ENCODE data around the gene FLRT1. TPM values are rescaled to one million over a fixed set of nuclear protein-coding genes. Genes with fewer than 3 reads are reported as not detected.

FLRT1 gene
- total RNA-seq, 1 donor from 2014 or later, result not detected

- TF ChIP-seq, protein P1, sequence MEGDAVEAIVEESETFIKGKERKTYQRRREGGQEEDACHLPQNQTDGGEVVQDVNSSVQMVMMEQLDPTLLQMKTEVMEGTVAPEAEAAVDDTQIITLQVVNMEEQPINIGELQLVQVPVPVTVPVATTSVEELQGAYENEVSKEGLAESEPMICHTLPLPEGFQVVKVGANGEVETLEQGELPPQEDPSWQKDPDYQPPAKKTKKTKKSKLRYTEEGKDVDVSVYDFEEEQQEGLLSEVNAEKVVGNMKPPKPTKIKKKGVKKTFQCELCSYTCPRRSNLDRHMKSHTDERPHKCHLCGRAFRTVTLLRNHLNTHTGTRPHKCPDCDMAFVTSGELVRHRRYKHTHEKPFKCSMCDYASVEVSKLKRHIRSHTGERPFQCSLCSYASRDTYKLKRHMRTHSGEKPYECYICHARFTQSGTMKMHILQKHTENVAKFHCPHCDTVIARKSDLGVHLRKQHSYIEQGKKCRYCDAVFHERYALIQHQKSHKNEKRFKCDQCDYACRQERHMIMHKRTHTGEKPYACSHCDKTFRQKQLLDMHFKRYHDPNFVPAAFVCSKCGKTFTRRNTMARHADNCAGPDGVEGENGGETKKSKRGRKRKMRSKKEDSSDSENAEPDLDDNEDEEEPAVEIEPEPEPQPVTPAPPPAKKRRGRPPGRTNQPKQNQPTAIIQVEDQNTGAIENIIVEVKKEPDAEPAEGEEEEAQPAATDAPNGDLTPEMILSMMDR (IDR thresholded peaks at IDR 0.05; ENCODE audit: unreplicated experiment), result no peak
- Mint-ChIP-seq H3K27ac (ENCODE audit: unreplicated experiment) (no peak overlapping the region), H3K4me1 (ENCODE audit: unreplicated experiment) (peaks cover 8% of the 10 kb centered on the region), H3K9me3 (ENCODE audit: unreplicated experiment) (no peaks in the 10 kb centered on the region), H3K4me3 (ENCODE audit: unreplicated experiment) (no peak overlapping the region), H3K27me3 (ENCODE audit: unreplicated experiment) (peaks cover 28% of the 10 kb centered on the region), H3K36me3 (ENCODE audit: low read depth, unreplicated experiment) (no peaks in the 10 kb centered on the region)
- DNase-seq (ENCODE audit: low spot score), result no peak
Observed at GRCh38 chr11:64006398-64006797, 29.3 kb upstream of the FLRT1 start.

DNA sequence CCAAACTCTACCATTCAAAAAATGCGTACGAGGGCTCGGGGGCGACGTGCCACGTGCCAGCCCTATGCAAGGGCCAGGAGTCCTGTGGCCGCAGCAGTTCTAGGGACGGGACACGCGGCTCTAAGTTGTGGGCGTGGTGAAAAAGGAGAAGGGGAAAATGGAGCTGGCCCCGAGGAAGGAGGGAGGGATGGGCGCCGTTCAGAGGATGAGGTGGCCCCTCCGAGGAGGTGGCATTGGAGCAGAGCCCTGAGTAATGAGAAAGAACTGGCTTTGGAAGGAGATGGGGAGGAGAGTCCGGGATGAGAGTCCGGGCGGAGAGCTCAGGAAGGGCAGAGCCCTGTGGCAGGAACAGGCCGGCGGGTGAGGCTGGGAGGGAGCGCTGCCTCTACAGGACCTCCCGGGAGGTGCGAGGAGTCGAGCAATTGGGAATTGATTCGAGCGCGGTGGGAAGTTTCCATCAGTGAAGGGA lies 28.5 kb upstream of the FLRT1 start:
- Mint-ChIP-seq H3K27ac (ENCODE audit: unreplicated experiment) (no peak overlapping the region), H3K4me3 (ENCODE audit: unreplicated experiment) (peak overlapping the region; percentile 65), H3K36me3 (ENCODE audit: low read depth, unreplicated experiment) (no peaks in the 10 kb centered on the region), H3K27me3 (ENCODE audit: unreplicated experiment) (peaks cover 29% of the 10 kb centered on the region), H3K9me3 (ENCODE audit: unreplicated experiment) (no peaks in the 10 kb centered on the region), H3K4me1 (ENCODE audit: unreplicated experiment) (peaks cover 3% of the 10 kb centered on the region)
- TF ChIP-seq, protein P1 (IDR thresholded peaks at IDR 0.05; ENCODE audit: unreplicated experiment), result no peak
- DNase-seq (ENCODE audit: low spot score), result no peak

GRCh38 chr11:64007629-64008282 lies 28.0 kb upstream of the FLRT1 start:
- DNase-seq (ENCODE audit: low spot score), result peak; percentile 73

GRCh38 chr11:64008283-64008913 lies 27.3 kb upstream of the FLRT1 start:
- Mint-ChIP-seq H3K9me3 (ENCODE audit: unreplicated experiment) (no peaks in the 10 kb centered on the region), H3K4me1 (ENCODE audit: unreplicated experiment) (peaks cover 3% of the 10 kb centered on the region), H3K27me3 (ENCODE audit: unreplicated experiment) (peaks cover 27% of the 10 kb centered on the region), H3K27ac (ENCODE audit: unreplicated experiment) (no peak overlapping the region), H3K4me3 (ENCODE audit: unreplicated experiment) (no peak overlapping the region), H3K36me3 (ENCODE audit: low read depth, unreplicated experiment) (no peaks in the 10 kb centered on the region)
- TF ChIP-seq, protein P1 (IDR thresholded peaks at IDR 0.05; ENCODE audit: unreplicated experiment), result no peak
- DNase-seq (ENCODE audit: low spot score), result no peak

More at GRCh38 chr11:64007629-64008282, 28.0 kb upstream of the FLRT1 start:
- Mint-ChIP-seq H3K36me3 (ENCODE audit: low read depth, unreplicated experiment) (no peaks in the 10 kb centered on the region), H3K4me3 (ENCODE audit: unreplicated experiment) (no peak overlapping the region), H3K27me3 (ENCODE audit: unreplicated experiment) (peaks cover 29% of the 10 kb centered on the region), H3K9me3 (ENCODE audit: unreplicated experiment) (no peaks in the 10 kb centered on the region), H3K4me1 (ENCODE audit: unreplicated experiment) (peaks cover 3% of the 10 kb centered on the region), H3K27ac (ENCODE audit: unreplicated experiment) (no peak overlapping the region)
- TF ChIP-seq, protein P1 (IDR thresholded peaks at IDR 0.05; ENCODE audit: unreplicated experiment), result no peak
